HG03095 (cell line): ENCODE results near the gene SLC6A3.
"Not testable (repeated sequence)": the region's sequence is repeated elsewhere in the genome, so short reads cannot be mapped to it uniquely, and the experiment has no call there.

Source experiments
- ATAC-seq: cut with Tn5 transposase; IDR thresholded peaks from one replicate; pipeline ENCODE4 v1.9.1; 2021; ENCODE audit warnings: moderate library complexity; ENCODE audit not compliant: unreplicated experiment

The SLC6A3 gene

DNA sequence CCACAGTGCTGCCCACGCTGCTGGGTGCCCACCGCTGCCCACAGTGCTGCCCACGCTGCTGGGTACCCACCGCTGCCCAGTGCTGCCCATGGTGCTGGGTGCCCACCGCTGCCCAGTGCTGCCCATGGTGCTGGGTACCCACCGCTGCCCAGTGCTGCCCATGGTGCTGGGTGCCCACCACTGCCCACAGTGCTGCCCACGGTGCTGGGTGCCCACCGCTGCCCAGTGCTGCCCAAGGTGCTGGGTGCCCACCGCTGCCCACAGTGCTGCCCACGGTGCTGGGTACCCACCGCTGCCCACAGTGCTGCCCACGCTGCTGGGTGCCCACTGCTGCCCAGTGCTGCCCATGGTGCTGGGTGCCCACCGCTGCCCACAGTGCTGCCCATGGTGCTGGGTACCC, 22.7 kb downstream of the SLC6A3 start:
- not testable (repeated sequence) for ATAC-seq

DNA sequence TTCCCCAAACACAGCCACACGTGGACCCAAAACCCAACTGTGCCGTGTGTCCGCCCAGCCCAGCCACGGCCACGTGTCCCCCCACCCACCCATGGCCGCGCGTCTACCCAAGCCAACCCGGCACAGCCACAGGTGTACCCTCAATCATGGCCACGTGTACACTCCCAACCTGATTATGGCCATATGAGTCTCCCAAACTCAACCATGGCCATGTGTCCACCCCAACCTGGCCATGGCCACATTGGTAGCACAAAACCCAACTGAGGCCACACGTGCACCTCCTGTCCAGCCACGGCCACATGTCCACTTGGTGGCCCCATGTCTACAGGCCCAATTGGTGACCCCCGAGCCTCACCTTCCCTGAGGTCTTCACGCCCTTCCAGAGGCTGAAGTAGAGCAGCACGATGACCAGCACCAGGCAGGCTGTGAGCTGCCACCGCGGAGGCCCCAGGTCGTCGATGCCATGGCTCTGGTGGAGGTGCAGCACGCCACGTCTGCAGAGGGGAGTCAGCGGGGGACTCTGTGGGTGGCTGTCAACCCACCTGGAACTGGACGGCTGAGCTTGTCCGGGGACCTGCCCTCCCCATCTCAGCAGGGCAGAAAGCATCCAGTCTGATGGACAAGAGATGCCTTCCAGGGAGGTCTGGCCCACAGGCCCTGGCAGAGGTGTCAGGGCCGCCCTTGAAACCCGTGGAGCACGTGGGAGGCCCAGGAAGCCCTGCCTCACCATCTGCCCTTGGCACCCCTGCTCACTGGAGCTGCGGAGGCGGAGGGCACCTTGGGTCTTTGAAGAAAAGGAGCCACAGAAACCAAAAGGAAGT, 23.5 kb downstream of the SLC6A3 start:
- ATAC-seq: no peak

DNA sequence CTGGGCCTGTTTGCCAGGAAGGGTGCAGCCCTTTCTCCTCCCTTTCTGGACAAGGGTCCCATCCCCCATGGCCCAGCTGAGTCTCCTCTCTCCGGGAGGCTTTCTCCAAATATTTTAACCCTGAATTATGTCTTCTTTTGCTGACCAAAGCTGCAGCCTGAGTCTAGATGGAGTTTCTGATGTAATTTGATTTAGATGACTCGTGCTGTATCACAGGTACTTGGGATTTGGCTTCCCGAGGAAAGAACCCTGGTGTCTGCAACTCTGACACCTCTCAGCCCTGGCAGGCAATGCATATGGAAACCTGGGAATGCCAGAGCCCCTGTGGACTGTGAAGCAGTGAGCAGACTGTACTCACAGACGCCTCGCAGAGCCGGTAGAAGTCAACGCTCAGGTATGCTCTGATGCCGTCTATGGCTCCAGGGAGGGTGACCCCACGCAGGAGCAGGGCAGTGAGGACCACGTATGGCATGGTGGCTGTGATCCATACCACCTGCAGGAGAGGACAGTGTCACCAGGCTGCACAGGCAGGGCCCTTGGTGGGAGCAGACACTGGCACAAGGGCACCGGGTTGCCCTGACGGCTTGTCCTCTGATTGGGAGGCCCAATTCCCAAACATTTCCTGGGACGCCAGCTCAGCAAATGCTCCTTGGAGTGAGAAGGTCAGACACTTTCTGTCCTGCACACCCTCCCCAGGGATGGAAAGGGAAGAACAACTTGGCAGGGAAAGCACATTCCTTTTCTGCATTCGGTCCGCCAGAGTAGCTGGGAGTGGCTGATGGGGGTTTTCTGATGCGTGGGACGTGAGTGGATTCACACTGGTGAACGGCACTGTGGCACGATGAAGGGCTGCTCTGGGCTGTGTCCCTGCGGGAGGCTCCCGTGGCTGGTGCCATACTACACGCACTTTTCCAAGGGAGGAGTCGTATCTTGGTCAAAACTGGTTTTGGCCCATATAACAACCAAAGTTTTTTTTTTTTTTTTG, 24.7 kb downstream of the SLC6A3 start:
- ATAC-seq: no peak

DNA sequence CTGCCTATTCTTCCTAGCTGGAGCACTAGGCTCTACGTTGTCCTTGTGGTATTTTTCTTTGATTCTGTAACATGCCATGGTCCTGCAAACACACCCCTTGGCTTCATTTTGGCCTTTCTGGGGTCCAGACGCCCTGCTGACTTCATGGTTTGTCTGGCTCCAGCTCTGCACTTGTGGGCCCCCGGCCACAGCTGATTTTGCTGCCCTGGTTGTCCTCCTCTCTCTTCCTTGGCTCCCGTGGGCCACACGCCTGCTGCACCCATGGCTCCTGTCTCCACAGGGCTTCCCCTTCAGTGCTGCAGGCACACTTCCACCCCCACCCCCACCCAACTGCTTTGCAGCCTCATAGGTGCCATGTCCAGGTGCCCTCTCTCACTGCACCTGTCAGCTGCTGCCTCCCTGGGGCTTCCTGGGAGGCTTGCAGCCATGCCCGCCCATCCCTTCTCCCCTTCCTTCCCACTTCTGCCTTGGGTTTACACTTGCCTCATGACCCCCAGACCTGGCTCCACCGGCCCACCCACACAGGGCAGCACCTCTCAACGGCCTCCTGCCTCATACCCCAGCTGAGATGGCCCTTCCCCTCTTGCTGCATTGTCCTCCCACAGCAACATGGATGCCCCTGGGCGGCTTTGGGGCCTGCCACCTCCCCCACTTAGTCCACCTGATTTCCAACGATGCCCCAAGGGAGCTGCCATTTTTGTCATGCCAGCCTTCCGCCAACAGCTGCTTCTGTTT, 25.6 kb downstream of the SLC6A3 start:
- no peak for ATAC-seq

DNA sequence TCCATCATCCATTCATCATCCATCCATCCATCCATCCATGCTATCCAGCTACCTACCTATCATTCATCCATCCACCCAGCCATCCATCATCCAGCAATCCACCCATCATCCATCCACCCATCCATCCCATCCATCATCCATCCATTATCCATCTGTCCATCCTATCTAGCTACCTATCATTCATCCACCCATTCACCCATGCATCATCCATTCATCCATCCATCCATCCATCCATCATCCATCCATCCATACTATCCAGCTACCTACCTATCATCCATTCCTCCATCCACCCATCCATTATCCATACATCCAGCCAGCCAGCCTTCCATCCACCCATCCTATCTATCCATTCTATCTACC, 26.3 kb downstream of the SLC6A3 start:
- ATAC-seq: no peak

DNA sequence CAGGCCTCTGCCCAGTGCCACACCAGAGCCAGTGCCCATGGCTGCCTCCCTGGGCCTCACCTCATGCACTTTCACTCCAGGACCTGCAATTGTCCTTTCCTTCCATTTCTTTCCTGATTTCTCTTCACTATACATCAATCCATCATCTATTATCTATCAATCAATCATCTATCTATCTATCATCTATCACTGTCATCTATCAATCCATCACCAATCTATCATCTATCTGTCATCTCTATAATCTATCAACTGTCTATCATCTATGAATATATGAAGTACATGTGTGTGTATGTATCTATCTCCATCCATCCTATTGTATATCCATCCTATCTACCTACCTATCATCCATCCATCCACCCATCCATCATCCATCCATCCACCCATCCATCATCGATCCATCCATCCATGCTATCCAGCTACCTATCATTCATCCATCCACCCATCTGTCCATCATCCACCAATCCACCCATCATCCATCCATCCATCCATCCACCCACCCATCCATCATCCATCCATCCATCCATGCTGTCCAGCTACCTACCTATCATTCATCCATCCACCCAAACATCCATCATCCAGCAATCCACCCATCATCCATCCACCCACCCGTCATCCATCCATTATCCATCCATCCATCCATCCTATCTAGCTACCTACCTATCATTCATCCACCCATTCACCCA, 26.9 kb downstream of the SLC6A3 start:
- ATAC-seq: no peak

DNA sequence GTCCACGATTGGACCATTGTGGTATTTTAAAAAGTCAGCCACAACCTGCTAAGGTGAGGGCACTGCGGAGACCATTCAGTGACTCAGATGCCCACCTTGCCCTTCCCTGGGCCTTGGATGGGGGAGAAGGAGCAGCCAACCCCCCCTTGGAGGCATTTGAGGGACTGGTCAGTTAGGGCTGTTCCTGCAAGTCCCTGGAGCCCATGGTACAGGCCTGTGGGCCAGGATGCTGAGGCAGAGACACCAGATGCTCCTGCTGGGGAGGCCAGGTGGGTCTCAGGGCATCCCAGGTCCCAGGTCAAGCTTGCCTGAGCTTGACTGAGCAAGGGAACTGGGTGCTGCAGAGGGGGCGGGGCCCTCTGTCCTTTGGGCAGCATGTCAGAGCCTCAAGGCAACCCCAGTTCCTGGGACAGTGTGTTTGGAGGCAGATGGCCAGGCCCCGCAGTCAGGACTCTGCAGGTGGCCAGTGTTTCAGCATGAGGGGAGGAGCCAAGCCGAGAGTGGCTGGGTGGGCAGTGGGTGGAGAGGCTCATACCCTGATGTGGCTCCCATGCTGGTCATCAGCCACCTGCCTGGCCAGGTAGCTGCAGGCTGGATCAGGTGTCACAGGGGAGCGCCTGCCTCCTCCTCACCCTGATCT, 27.5 kb downstream of the SLC6A3 start:
- ATAC-seq: no peak

DNA sequence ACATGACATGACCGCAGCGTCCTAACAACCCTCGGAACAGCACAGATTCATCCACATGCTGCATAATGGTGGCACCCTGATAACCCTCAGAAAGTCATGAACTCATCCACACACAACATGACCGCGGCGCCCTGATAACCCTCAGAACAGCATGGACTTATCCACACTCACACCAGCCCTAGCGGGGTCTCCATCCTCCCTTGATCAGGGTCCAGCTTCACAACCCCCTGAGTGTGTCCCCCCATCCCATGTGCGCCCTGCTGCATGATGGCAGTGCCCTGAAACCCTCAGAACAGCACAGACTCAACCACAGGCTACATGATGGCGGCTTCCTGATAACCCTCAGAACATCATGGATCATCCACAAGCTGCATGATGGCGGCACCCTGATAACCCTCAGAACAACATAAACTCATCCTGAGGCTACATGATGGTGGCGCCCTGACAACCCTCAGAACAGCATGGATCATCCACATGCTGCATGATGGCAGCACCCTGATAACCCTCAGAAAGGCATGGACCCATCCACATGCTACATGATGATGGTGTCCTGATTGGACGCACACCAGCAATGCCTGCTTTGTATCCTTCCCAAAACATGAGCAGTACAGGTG, 28.3 kb downstream of the SLC6A3 start:
- ATAC-seq: no peak

DNA sequence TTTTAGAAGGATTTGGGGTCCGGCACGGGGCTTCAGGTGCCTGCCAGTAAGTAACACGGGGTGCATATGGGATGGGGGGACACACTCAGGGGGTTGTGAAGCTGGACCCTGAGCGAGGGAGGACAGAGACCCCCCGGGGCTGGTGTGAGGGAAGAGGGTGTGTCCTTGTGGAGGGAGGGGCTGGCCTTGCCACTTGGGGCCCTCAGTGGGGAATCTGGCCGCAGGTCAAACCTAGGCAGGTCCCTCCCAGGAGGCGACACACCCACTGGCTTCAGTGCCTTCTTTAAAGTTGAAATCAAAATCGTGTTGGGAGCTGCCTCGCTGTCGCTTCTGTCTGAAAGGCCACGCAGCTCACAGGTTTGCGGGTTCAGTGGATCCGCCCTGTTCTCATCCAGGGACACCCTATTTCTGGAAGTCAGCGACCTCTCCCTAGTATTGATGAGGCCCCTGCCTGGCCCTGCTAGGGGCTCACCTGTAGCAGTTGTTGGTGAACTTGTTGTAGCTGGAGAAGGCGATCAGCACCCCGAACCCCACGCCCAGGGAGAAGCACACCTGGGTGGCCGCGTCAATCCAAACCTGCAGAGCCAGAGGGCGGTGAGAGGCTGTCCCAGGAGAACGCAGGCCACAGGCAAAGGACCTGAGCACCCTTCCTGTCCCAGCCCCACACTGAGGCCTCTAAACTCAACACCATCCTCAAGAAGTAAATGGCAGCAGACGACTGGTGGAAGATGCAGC, 29.4 kb downstream of the SLC6A3 start:
- no peak for ATAC-seq

DNA sequence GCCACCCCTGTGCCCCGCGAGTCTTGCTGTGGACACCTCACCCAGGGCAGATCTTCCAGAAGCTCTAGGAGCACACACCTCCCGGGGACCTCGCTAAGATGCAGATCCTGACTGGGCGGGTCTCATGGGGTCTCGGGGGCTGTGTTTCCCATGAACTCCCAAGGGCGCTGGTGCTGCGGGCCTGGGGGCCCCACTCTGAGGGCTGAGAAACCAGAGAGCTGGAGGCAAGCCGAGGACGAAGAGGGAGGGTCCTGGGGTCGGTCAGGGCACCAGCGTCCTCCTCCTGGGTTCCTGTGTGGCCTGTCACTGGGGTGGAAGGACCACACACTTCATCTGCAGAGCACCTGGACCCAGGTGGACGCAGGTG, 30.2 kb downstream of the SLC6A3 start:
- no peak for ATAC-seq

DNA sequence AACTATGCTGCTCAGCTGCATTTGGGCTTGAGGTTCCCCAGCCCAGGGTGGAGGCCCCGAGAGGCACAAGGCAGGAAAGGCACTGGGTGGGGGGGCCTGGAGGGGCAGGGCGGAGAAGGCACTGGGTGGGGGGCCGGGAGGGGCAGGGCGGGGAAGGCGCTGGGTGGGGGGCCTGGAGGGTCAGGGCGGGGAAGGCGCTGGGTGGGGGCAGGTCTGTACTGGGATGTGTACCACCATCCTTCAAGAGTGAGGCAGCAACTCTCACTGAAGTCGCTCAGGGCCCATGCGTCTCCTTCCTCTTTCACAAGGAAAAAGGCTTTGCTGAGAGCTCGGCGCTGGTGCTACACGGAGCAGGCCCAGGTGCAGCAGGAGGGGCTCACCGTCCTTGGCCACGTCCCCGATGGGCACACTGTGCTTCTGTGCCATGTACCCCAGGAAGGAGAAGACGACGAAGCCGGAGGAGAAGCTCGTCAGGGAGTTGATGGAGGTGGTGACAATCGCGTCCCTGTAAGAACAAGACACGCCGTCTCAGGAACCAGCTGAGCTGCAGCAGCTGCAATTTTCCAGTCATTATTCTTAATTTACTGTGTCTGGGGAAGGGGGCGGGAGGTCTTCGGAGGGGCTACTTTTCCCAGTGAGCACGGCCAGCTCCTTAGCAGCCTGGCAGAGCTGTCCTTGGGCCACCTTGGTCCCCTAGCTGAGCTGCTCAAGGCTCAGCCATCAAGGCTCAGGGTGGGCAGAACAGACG, 30.8 kb downstream of the SLC6A3 start:
- no peak for ATAC-seq

DNA sequence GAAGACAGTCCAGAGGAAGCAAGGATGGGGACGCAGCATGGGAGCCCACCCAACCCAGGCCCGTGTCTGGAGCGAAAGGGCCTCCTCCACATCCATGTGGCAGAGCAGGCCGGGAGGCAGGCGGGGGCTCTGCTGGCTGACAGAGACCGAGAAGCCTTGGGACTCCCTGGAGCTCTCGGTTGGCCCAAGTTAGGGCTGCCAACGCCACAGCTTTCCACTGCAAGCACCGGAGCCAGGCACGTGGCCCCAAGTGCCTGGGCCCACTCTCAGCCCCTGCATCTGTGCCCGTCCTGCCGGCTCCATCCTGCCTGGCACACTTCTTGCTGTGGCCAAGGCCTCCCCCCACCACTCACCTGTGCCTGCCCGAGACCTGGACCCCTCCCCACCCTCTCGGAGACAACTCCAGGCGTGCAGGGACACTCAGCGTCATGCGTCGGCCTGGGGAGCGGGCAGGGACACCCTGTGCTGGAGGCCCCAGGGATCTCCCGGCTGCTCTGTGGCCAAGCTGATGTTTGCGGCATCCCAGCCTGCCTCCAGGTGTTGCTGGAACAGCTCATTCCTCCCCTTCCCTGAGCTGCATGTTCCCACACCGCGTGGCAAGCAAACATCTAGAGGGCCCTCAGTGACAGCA, 31.5 kb downstream of the SLC6A3 start:
- ATAC-seq: no peak

DNA sequence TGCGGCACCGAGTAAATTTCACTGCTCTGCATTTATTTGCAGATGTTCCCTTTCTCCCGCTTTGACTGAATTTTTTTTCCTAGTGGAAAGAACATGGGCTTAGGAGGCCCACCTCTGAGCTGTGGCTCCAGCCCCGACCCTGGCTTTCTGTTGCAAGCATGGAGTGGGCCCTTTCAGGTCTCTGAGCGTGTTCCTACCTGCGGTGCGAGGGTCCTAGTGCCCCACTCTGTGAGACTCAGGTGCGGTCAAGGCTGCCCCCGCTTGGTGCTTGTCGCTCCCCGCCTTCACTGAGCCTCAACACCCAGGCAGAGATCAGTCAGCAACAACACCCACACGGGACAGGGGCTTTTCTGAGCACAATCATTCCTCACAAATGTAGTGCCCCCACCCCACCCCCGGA, 32.0 kb downstream of the SLC6A3 start:
- ATAC-seq: no peak

DNA sequence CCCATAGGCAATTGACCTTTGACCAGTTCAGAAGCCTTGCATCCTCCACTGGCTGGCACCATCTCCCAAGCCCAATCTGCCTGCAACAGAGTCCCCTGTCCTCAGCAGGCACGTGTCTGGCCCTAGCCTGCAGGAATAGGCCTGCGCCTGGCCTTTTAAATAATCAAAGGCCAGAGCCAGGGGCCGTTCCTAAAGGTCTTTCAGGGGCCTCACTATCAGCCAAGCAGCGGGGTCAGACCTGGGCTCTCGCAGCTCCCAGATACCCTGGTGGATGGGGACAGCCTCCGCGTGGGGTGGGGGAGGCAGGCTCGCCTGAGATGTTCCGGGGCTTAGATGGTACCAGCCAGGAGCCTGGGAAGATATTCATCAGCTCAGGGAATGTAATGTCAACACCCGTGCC, 32.6 kb downstream of the SLC6A3 start:
- ATAC-seq: no peak

DNA sequence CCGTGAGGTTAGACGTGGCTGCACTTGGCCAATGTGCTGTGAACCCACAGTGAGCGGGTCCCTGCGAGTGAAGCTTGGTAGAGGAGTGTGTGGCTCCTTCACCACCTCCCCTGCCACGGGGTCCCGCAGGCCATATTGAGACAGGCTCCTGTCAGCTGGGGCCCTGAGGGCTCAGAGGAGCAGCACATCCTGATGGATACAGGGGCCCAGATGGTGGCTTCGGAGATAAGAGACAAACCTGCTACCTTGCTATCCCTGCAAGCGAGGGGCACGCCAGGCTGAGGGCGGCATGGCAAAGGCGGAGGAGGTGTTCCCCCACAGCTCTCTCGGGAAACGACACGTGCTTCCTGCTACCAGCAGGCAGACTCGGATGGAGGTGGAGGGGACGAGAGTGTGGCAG, 33.1 kb downstream of the SLC6A3 start:
- ATAC-seq: no peak

DNA sequence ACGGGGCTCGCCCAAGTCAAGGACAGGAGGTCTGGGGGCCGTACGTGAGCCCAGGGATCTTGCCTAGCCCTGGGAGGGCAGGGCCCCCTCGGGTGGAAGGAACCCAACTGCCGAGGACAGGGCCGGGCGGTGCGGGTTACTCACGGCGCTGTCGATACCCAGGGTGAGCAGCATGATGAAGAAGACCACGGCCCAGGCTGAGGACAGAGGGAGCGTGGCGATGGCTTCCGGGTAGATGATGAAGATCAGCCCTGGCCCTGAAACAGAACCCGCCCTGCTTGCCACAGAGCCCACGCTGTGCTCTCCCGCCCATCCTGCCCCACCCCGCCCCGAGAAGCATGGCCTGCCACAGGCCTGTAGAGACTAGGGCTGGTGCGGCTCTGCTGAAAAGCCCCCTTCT, 34.1 kb downstream of the SLC6A3 start:
- no peak for ATAC-seq

DNA sequence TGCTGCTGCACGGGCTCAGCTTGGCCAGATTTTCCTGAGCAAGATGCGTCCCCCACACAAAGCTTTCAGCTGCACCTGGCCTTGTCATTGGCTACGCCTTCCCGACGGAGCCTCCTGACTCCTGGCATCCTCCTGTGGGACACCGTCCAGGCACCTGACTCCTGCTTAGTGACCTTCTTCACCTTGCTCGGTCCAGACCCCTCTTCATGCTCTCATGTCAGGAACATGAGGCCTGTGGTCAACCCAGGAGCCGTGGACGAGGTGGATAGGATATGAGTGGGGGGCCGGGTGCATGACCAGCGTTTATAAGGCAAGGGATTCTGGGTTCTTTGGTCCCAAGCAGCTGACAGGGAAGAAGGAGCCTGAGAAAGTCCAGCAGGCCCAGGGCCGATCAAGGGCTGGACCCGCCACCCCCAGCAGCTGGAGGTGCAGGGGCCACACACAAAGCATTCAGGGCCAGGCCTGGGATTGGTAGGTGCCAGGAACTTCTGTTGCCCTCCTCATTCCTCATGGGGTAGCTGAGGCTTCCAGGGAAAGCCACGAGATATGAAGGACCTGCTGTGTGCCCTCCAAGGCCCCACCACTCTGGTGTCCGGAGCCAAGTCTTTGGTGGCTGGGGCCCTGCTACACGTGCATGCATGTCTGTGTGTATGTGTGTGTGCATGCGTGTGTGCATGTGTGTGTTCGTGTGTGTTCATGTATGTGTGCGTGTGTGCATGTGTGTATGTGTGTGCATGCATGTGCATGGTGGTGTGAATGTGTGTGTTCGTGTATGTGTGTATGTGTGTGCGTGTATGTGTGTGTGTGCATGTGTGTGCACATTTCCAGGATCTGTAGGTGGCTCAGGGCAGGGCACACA, 34.9 kb downstream of the SLC6A3 start:
- ATAC-seq: no peak
